Esophagus squamous epithelium (tissue), 4 donors: Measurements from ENCODE around the gene CPED1.

Experiments used
- CTCF ChIP-seq, 6 experiments: fragments of 450-650 bp in 4 of 6; fragments of 200-600 bp in 2 of 6; sonication (generic) in 2 of 6; IDR thresholded peaks; one replicate each; pipeline ENCODE4 v1.5.1; 2016 to 2019; ENCODE audit warnings: antibody characterized with exemption in 6 of 6, mild to moderate bottlenecking in 4 of 6, moderate library complexity in 4 of 6
- POLR2A ChIP-seq, 4 donors: fragments of 450-650 bp; IDR thresholded peaks; one replicate each; pipeline ENCODE4 v1.6.1; 2017; ENCODE audit warnings: antibody characterized with exemption in 4 of 4, mild to moderate bottlenecking in 4 of 4, moderate library complexity in 3 of 4

DNA sequence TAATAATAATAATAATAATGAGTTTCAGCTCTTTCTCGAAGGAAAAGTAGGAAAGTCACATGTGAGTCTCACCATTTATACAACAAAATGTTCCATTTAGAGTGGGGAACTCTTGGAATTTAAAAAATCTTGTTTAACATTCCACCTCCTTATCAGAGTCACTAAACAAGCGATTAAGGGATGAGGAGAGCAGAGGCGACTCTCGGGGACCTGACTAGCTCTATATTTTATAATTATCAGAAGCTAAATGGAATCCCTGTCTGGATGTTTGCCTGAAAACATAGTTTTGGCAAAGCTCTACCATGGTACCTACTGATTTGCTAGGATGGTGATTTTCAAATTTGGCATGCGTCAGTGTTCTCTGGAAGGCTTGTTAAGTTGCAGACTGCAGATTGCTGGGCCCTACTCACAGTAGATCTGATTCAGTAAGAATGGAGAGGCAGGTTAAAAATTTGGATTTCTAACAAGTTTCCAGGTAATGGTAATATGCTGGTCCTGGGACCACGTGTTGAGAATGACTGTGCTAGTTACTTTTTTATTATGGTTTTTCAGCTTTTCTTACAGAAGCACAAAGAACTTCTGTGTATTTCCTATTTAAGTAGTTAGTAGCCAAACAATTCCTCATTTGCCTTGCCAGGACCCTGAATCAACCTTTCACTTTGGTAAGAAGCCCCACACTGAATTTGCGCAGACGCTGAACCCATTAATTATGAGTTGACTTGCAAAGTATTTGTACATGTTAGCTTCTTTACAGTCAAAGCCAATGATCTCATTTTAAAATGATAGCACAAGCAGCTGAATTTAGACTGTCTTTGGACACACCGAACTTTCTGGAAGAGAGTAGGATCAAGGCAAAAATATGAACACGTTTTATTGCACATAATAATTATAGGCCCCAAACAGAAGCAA lies 39.5 kb downstream of the CPED1 start:
- no peak for TF ChIP-seq CTCF (IDR thresholded peaks at IDR 0.05)
- no peak for TF ChIP-seq POLR2A (IDR thresholded peaks at IDR 0.05)
